ENCODE results near the gene FLT4. TPM values are rescaled to one million over a fixed set of nuclear protein-coding genes. Genes with fewer than 3 reads are reported as not detected.
A peak's percentile ranks its signal among the peaks of the same experiment; 100 is the strongest.

Gene FLT4
- total and polyA plus RNA-seq, 8 donors, result 0.79 to 6.8 (median 2.1) TPM

- Histone ChIP-seq H3K9me3 (no peaks in the 10 kb centered on the region), H3K27ac (no peak overlapping the region), H3K4me3 (no peak overlapping the region), H3K4me1 (no peaks in the 10 kb centered on the region), H3K27me3 (no peaks in the 10 kb centered on the region), H3K36me3 (no peaks in the 10 kb centered on the region)
- DNase-seq (peak in 3 of 6 donors; percentile 5 to 47 (median 34)), FAIRE-seq (no peak), ATAC-seq (no peak)
- 51 to 56% methylated on average over 20 of the region's 20 CpGs for whole genome bisulfite sequencing, 2 donors
- TF ChIP-seq CTCF (IDR thresholded peaks at IDR 0.05), result no peak
- intact Hi-C loops (cut with DNase I), result no loop called here
These were observed 11.3 kb downstream of the FLT4 start for GRCh38 chr5:180637962-180638680.

GRCh38 chr5:180636403-180637075 is 12.9 kb downstream of the FLT4 start:
- 58 to 63% methylated on average over 18 of the region's 18 CpGs for WGBS, 2 donors
- FAIRE-seq (no peak), ATAC-seq (no peak), DNase-seq (peak in 3 of 6 donors; percentile 8 to 35 (median 25))
- Histone ChIP-seq H3K27me3 (no peaks in the 10 kb centered on the region), H3K4me3 (no peak overlapping the region), H3K36me3 (no peaks in the 10 kb centered on the region), H3K27ac (no peak overlapping the region), H3K9me3 (no peaks in the 10 kb centered on the region), H3K4me1 (no peaks in the 10 kb centered on the region)
- no peak for TF ChIP-seq CTCF (IDR thresholded peaks at IDR 0.05)
- intact Hi-C loops (cut with DNase I), result no loop called here

- peak in 1 of 6 donors; percentile 36 for DNase-seq
- Histone ChIP-seq H3K4me3 (no peak overlapping the region), H3K4me1 (no peaks in the 10 kb centered on the region), H3K9me3 (no peaks in the 10 kb centered on the region), H3K36me3 (no peaks in the 10 kb centered on the region), H3K27me3 (no peaks in the 10 kb centered on the region), H3K27ac (no peak overlapping the region)
- TF ChIP-seq CTCF (IDR thresholded peaks at IDR 0.05), result no peak
- FAIRE-seq, result no peak
- WGBS, 2 donors, result 77 to 80% methylated on average over 8 of the region's 8 CpGs
- ATAC-seq, result no peak
- intact Hi-C loops (cut with DNase I), result no loop called here
These were observed 13.4 kb downstream of the FLT4 start for GRCh38 chr5:180636016-180636402.

GRCh38 chr5:180633283-180634177 is 15.9 kb downstream of the FLT4 start:
- no peak for TF ChIP-seq CTCF (IDR thresholded peaks at IDR 0.05)
- no peak for FAIRE-seq

More at GRCh38 chr5:180633283-180634177, 15.9 kb downstream of the FLT4 start:
- Histone ChIP-seq H3K9me3 (no peaks in the 10 kb centered on the region), H3K36me3 (no peaks in the 10 kb centered on the region), H3K4me1 (no peaks in the 10 kb centered on the region), H3K27me3 (no peaks in the 10 kb centered on the region), H3K27ac (no peak overlapping the region), H3K4me3 (no peak overlapping the region)
- peak in 2 of 6 donors; percentile 28 to 41 for DNase-seq
- WGBS, 2 donors, result 64 to 66% methylated on average over 14 of the region's 14 CpGs
- ATAC-seq, result no peak
- intact Hi-C loops (cut with DNase I), result no loop called here

Data from pancreas (tissue), 10 donors.